H1 (cell line): ENCODE data around the gene ZBTB20. TPM values are rescaled to one million over a fixed set of nuclear protein-coding genes. Genes with fewer than 3 reads are reported as not detected.

ENCODE experiments used
- ASH2L ChIP-seq: fragments of 200-600, 300-600 bp; sonication (generic); IDR thresholded peaks from one replicate; pipeline ENCODE4 v1.7.1; 2017; ENCODE audit warnings: low read length
- BACH1 ChIP-seq: IDR thresholded peaks from 2 replicates; pipeline ENCODE4 v1.6.1; 2012; ENCODE audit warnings: low read length, improper control_type of control experiment
- BRCA1 ChIP-seq: IDR thresholded peaks from 2 replicates; pipeline ENCODE4 v1.6.1; 2012; ENCODE audit warnings: low read depth, low read length, improper control_type of control experiment
- CBX5 ChIP-seq: fragments of 300-800, 300-1000 bp; sonication (generic); IDR thresholded peaks from 2 replicates; pipeline ENCODE4 v1.7.1; 2016; ENCODE audit warnings: antibody characterized with exemption, low read length, low read depth
- CBX8 ChIP-seq: fragments of 300-800, 300-1000 bp; sonication (generic); IDR thresholded peaks from 2 replicates; pipeline ENCODE4 v1.7.1; 2016; ENCODE audit warnings: low read depth, low read length, borderline replicate concordance
- FOSL1 ChIP-seq: IDR thresholded peaks from 2 replicates; pipeline ENCODE4 v1.6.1; 2011; ENCODE audit warnings: mild to moderate bottlenecking, low read depth, low read length, moderate library complexity; ENCODE audit not compliant: insufficient read depth
- GABPA ChIP-seq: IDR thresholded peaks from 2 replicates; pipeline ENCODE4 v1.6.1; 2011; ENCODE audit warnings: mild to moderate bottlenecking, low read length, moderate library complexity, borderline replicate concordance; ENCODE audit not compliant: insufficient read depth
- GTF2F1 ChIP-seq: IDR thresholded peaks from 2 replicates; pipeline ENCODE4 v1.6.1; 2012; ENCODE audit warnings: low read depth, low read length, improper control_type of control experiment, borderline replicate concordance
- HDAC6 ChIP-seq: IDR thresholded peaks from one replicate; pipeline ENCODE4 v1.7.1; 2012; ENCODE audit warnings: low read depth, mild to moderate bottlenecking, inconsistent platforms, low read length, moderate library complexity
- JUN ChIP-seq: IDR thresholded peaks from 2 replicates; pipeline ENCODE4 v1.6.1; 2011; ENCODE audit warnings: low read depth, mild to moderate bottlenecking, improper control_type of control experiment, low read length
- MAX ChIP-seq: IDR thresholded peaks from 2 replicates; pipeline ENCODE4 v1.6.1; 2012; ENCODE audit warnings: inconsistent platforms
- POLR2A ChIP-seq, 2 experiments: IDR thresholded peaks; 1 replicate in 1 of 2; 2 replicates in 1 of 2; pipeline ENCODE4 v1.6.1; 2011; ENCODE audit warnings: low read depth in 2 of 2, low read length in 2 of 2, mild to moderate bottlenecking in 2 of 2; ENCODE audit errors: control extremely low read depth in 1 of 2
- POLR2AphosphoS5 ChIP-seq: IDR thresholded peaks from 2 replicates; pipeline ENCODE4 v1.6.1; 2011; ENCODE audit warnings: low read depth, low read length
- POU5F1 ChIP-seq: IDR thresholded peaks from 2 replicates; pipeline ENCODE4 v1.6.1; 2011; ENCODE audit warnings: low read depth, mild to moderate bottlenecking, low read length, moderate library complexity
- SAP30 ChIP-seq: fragments of 300-600 bp; sonication (generic); IDR thresholded peaks from 2 replicates; pipeline ENCODE4 v1.7.1; 2012; ENCODE audit warnings: low read length, moderate library complexity, mild to moderate bottlenecking, inconsistent platforms; ENCODE audit not compliant: insufficient read depth, insufficient replicate concordance
- SIN3A ChIP-seq, 2 experiments: IDR thresholded peaks in 1 of 2; conservative IDR thresholded peaks in 1 of 2; 2 replicates each; pipeline ENCODE4 v1.6.1; 2011 to 2012; ENCODE audit warnings: low read length in 2 of 2, improper control_type of control experiment in 1 of 2, low read depth in 1 of 2, mild to moderate bottlenecking in 1 of 2
- SIRT6 ChIP-seq: IDR thresholded peaks from one replicate; pipeline ENCODE4 v1.7.1; 2012; ENCODE audit warnings: low read length, inconsistent platforms
- TCF12 ChIP-seq: IDR thresholded peaks from 2 replicates; pipeline ENCODE4 v1.6.1; 2011; ENCODE audit warnings: low read depth, mild to moderate bottlenecking, low read length
- TEAD4 ChIP-seq: IDR thresholded peaks from 2 replicates; pipeline ENCODE4 v1.6.1; 2012; ENCODE audit warnings: low read depth, low read length, inconsistent platforms, mixed read lengths
- USF2 ChIP-seq: IDR thresholded peaks from 2 replicates; pipeline ENCODE4 v1.6.1; 2011; ENCODE audit warnings: low read length, improper control_type of control experiment
- ZNF274 ChIP-seq: IDR thresholded peaks from 2 replicates; pipeline ENCODE4 v1.7.0; 2012; ENCODE audit warnings: low read length, borderline replicate concordance; ENCODE audit errors: extremely low read depth
- polyA plus RNA-seq, 7 experiments: library from polyadenylated mRNA; depleted of rRNA in 3 of 7; stranded (reverse) in 5 of 7; unstranded in 2 of 7; fragments of >200 nt in 5 of 7; fragments of 200-250 nt in 2 of 7; gene quantifications; 1 replicate in 5 of 7; 2 replicates in 1 of 7; 4 replicates in 1 of 7; pipeline versions ENCODE4 v1.2.1 to v1.2.3, GENCODE V29; 2011 to 2013; ENCODE audit warnings: missing spikeins in 2 of 7, mixed read lengths in 2 of 7
- total RNA-seq: library from RNA; stranded (reverse); fragmentation: NEBNext Ultra II Directional; extraction: Animal tissue kit (Norgen Biotek cat#: 25700); gene quantifications from 2 replicates; pipeline ENCODE4 v1.2.1, GENCODE V29; 2021
- TF ChIP-seq, protein P1 (sequence below): IDR thresholded peaks from 2 replicates; pipeline ENCODE4 v1.6.1; 2012; ENCODE audit warnings: inconsistent platforms

ZBTB20 gene
- total and polyA plus RNA-seq, 2 of the 8 experiments (the other 6 are each of a cell fraction or from before 2014, with no cell fraction given), result 0.35 to 1.3 TPM

- TF ChIP-seq GABPA, result no peak
- no peak for TF ChIP-seq SIRT6
- TF ChIP-seq CBX8, result no peak
- no peak for TF ChIP-seq JUN
- TF ChIP-seq TEAD4, result no peak
- no peak for TF ChIP-seq POU5F1
- TF ChIP-seq, protein P1, sequence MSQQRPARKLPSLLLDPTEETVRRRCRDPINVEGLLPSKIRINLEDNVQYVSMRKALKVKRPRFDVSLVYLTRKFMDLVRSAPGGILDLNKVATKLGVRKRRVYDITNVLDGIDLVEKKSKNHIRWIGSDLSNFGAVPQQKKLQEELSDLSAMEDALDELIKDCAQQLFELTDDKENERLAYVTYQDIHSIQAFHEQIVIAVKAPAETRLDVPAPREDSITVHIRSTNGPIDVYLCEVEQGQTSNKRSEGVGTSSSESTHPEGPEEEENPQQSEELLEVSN, result no peak
- TF ChIP-seq ASH2L, result peak; percentile 73
- peak; percentile 68 for TF ChIP-seq BRCA1
- 0 out of 2 replicates have a peak, but pooled peaks have one; percentile 3 for TF ChIP-seq MAX
- TF ChIP-seq GTF2F1, result no peak
- no peak for TF ChIP-seq USF2
- no peak for TF ChIP-seq HDAC6
- TF ChIP-seq TCF12, result no peak
- TF ChIP-seq SIN3A (conservative IDR thresholded peaks at IDR 0.05 in 1 of 2, IDR thresholded peaks at IDR 0.05 in 1 of 2; ENCODE audit: low read depth in 1 of 2, low read length in 2 of 2), result no peak
- TF ChIP-seq POLR2A (IDR thresholded peaks at IDR 0.05; ENCODE audit: control extremely low read depth in 1 of 2, low read depth in 2 of 2, low read length in 2 of 2), result peak; percentile 56 to 61
- no peak for TF ChIP-seq BACH1
- no peak for TF ChIP-seq FOSL1
- TF ChIP-seq SAP30, result no peak
- no peak for TF ChIP-seq ZNF274
- no peak for TF ChIP-seq CBX5
- peak; percentile 53; the same call in 1 of the 2 replicates for TF ChIP-seq POLR2AphosphoS5
Observed at GRCh38 chr3:115146418-115147328, at the start of gene ZBTB20 (continued).
